ENCODE data around the gene FAM204A.

The FAM204A gene

DNA sequence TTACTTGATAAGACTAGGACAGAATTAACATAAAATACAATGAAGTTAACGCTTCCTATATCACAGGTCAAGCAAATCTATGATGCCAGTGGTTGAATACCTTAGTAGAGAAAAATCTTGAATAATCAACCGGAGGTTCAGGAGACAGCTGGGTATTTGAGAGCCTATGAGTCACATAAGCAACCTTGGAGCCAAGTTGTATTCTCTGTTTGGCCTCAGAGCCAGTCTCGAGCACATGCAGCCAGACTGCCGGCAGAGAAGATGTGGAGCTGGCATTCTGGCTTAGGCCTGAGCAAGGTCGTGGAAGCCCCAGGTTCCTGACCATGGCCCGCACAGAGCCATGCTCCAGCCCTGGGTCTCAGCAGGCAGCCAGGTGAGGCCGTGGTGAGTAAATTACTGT is 90.3 kb downstream of the FAM204A start:
- no peak for DNase-seq (ENCODE audit: extremely low spot score)
- ChIA-PET POLR2A (no interaction called here), CTCF (no interaction called here)
- TF ChIP-seq FOXA1 (IDR thresholded peaks at IDR 0.05) (no peak), LEF1 (IDR thresholded peaks at IDR 0.05; ENCODE audit: borderline replicate concordance) (no peak), CTBP1 (IDR thresholded peaks at IDR 0.05; ENCODE audit: borderline replicate concordance) (no peak), FOXK2 (IDR thresholded peaks at IDR 0.05) (no peak), NFRKB (IDR thresholded peaks at IDR 0.05) (no peak), HDGF (IDR thresholded peaks at IDR 0.05; ENCODE audit: borderline replicate concordance) (no peak), TARDBP (IDR thresholded peaks at IDR 0.05) (no peak), SUZ12 (IDR thresholded peaks at IDR 0.05) (no peak), FOXM1 (IDR thresholded peaks at IDR 0.05; ENCODE audit: borderline replicate concordance) (no peak), ZNF384 (IDR thresholded peaks at IDR 0.05) (no peak), ELF4 (IDR thresholded peaks at IDR 0.05) (no peak), L3MBTL2 (conservative IDR thresholded peaks at IDR 0.05) (no peak), BHLHE40 (IDR thresholded peaks at IDR 0.05; ENCODE audit: borderline replicate concordance) (no peak), SP1 (IDR thresholded peaks at IDR 0.05) (no peak), ARNT (IDR thresholded peaks at IDR 0.05) (no peak)
- TF ChIP-seq, protein P1, sequence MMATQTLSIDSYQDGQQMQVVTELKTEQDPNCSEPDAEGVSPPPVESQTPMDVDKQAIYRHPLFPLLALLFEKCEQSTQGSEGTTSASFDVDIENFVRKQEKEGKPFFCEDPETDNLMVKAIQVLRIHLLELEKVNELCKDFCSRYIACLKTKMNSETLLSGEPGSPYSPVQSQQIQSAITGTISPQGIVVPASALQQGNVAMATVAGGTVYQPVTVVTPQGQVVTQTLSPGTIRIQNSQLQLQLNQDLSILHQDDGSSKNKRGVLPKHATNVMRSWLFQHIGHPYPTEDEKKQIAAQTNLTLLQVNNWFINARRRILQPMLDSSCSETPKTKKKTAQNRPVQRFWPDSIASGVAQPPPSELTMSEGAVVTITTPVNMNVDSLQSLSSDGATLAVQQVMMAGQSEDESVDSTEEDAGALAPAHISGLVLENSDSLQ (IDR thresholded peaks at IDR 0.05) = no peak

DNA sequence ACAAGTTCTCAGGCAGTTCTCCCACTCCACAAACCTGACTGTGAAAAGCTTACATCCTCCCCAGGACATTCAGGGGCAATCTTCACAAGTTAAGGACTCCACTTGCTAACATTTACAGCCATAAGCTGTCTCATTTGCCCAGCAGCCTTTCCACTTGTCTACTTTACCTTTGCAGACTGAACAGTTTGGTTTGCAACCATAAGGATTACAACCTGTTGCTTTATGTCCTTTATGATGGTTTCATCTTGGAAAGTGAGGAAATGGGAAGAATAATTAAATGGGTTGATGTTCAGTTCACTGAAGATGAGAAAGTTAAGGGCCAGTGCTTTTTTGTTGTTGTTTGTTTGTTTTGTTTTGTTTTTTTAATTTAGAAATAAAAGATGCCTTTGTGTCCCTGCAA is 92.4 kb downstream of the FAM204A start:
- no peak for TF ChIP-seq FOXA1 (IDR thresholded peaks at IDR 0.05)
- TF ChIP-seq L3MBTL2 (conservative IDR thresholded peaks at IDR 0.05) = no peak
- TF ChIP-seq, protein P1 (IDR thresholded peaks at IDR 0.05) = no peak
- no peak for TF ChIP-seq ZNF384 (IDR thresholded peaks at IDR 0.05)
- no peak for TF ChIP-seq TARDBP (IDR thresholded peaks at IDR 0.05)
- no peak for TF ChIP-seq SUZ12 (IDR thresholded peaks at IDR 0.05)
- no peak for TF ChIP-seq FOXK2 (IDR thresholded peaks at IDR 0.05)
- no peak for TF ChIP-seq CTBP1 (IDR thresholded peaks at IDR 0.05; ENCODE audit: borderline replicate concordance)
- TF ChIP-seq ARNT (IDR thresholded peaks at IDR 0.05) = no peak
- no peak for TF ChIP-seq FOXM1 (IDR thresholded peaks at IDR 0.05; ENCODE audit: borderline replicate concordance)
- no peak for TF ChIP-seq NFRKB (IDR thresholded peaks at IDR 0.05)
- no peak for TF ChIP-seq BHLHE40 (IDR thresholded peaks at IDR 0.05; ENCODE audit: borderline replicate concordance)
- no peak for TF ChIP-seq LEF1 (IDR thresholded peaks at IDR 0.05; ENCODE audit: borderline replicate concordance)
- TF ChIP-seq ELF4 (IDR thresholded peaks at IDR 0.05) = no peak
- no peak for TF ChIP-seq HDGF (IDR thresholded peaks at IDR 0.05; ENCODE audit: borderline replicate concordance)
- no peak for TF ChIP-seq SP1 (IDR thresholded peaks at IDR 0.05)
- DNase-seq (ENCODE audit: extremely low spot score) = no peak
- ChIA-PET POLR2A (no interaction called here), CTCF (interaction anchor here (2.1 kb wide), 1 partner anchor 10 kb away, joined by 6 read pairs; no protein-coding TSS in a partner anchor)

All from HEK293T (cell line).